ENCODE data around the gene CCDC27.

- TF ChIP-seq GABPA (IDR thresholded peaks at IDR 0.05; ENCODE audit: borderline replicate concordance, insufficient read depth, low read length) (no peak), MAX (IDR thresholded peaks at IDR 0.05) (no peak), TCF12 (IDR thresholded peaks at IDR 0.05; ENCODE audit: low read depth, low read length) (no peak), POLR2A (IDR thresholded peaks at IDR 0.05; ENCODE audit: control extremely low read depth in 1 of 2, low read depth in 2 of 2, low read length in 2 of 2) (no peak), TBP (IDR thresholded peaks at IDR 0.05; ENCODE audit: low read depth, low read length) (no peak), EP300 (IDR thresholded peaks at IDR 0.05; ENCODE audit: borderline replicate concordance in 1 of 2, low read depth in 2 of 2, low read length in 2 of 2) (no peak), TEAD4 (IDR thresholded peaks at IDR 0.05; ENCODE audit: low read depth, low read length) (no peak)
- TF ChIP-seq, protein P1, sequence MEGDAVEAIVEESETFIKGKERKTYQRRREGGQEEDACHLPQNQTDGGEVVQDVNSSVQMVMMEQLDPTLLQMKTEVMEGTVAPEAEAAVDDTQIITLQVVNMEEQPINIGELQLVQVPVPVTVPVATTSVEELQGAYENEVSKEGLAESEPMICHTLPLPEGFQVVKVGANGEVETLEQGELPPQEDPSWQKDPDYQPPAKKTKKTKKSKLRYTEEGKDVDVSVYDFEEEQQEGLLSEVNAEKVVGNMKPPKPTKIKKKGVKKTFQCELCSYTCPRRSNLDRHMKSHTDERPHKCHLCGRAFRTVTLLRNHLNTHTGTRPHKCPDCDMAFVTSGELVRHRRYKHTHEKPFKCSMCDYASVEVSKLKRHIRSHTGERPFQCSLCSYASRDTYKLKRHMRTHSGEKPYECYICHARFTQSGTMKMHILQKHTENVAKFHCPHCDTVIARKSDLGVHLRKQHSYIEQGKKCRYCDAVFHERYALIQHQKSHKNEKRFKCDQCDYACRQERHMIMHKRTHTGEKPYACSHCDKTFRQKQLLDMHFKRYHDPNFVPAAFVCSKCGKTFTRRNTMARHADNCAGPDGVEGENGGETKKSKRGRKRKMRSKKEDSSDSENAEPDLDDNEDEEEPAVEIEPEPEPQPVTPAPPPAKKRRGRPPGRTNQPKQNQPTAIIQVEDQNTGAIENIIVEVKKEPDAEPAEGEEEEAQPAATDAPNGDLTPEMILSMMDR (IDR thresholded peaks at IDR 0.05; ENCODE audit: control extremely low read depth in 1 of 3, insufficient read depth in 1 of 3, low read depth in 1 of 3, low read length in 3 of 3) = no peak
Observed at GRCh38 chr1:3703786-3704371, 48.4 kb upstream of the CCDC27 start.

Data from H1 (cell line).